A549 (cell line): Measurements from ENCODE around the gene SLFN13.

ENCODE experiments used
- CHD4 ChIP-seq: fragments of 200-600 bp; sonication (generic); IDR thresholded peaks from 2 replicates; pipeline ENCODE4 v1.6.1; 2016; ENCODE audit warnings: antibody characterized with exemption, mild to moderate bottlenecking, borderline replicate concordance
- CTCF ChIP-seq: fragments of >200 bp; sonication (Bioruptor Twin); formaldehyde crosslinking; IDR thresholded peaks from 3 replicates; pipeline ENCODE4 v1.5.1; 2016
- EHMT2 ChIP-seq: fragments of 200-600 bp; sonication (generic); IDR thresholded peaks from 2 replicates; pipeline ENCODE4 v1.6.1; 2016; ENCODE audit warnings: antibody characterized with exemption, low read depth, mild to moderate bottlenecking, moderate library complexity
- EP300 ChIP-seq, 2 experiments: fragments of >200 bp; sonication (Bioruptor Twin); formaldehyde crosslinking; IDR thresholded peaks; 2 replicates in 1 of 2; 3 replicates in 1 of 2; pipeline ENCODE4 v1.6.1; 2016 to 2017
- JUN ChIP-seq, 2 experiments: fragments of >200 bp; sonication (Bioruptor Twin); formaldehyde crosslinking; IDR thresholded peaks; 2 replicates in 1 of 2; 3 replicates in 1 of 2; pipeline ENCODE4 v1.6.1; 2016 to 2017
- MAZ ChIP-seq: fragments of 150-350 bp; IDR thresholded peaks from 2 replicates; pipeline ENCODE4 v1.6.1; 2014; ENCODE audit warnings: antibody characterized with exemption, low read depth, low read length, borderline replicate concordance
- NPAS2 ChIP-seq: fragments of 250-450 bp; sonication (Bioruptor Pico); IDR thresholded peaks from 2 replicates; pipeline ENCODE4 v1.8.0; 2022; ENCODE audit warnings: mild to moderate bottlenecking, moderate library complexity, borderline replicate concordance
- NR3C1 ChIP-seq: fragments of >200 bp; sonication (Bioruptor Twin); formaldehyde crosslinking; IDR thresholded peaks from 3 replicates; pipeline ENCODE4 v1.6.1; 2017
- POLR2A ChIP-seq: IDR thresholded peaks from 2 replicates; pipeline ENCODE4 v1.6.1; 2012; ENCODE audit warnings: mild to moderate bottlenecking, low read length
- SMC3 ChIP-seq: fragments of >200 bp; sonication (Bioruptor Twin); formaldehyde crosslinking; IDR thresholded peaks from 3 replicates; pipeline ENCODE4 v1.6.1; 2018; ENCODE audit warnings: inconsistent platforms

GRCh38 chr17:35406568-35406967, 42.0 kb downstream of the SLFN13 start:
- TF ChIP-seq MAZ (no peak), EHMT2 (no peak), CTCF (no peak), JUN (IDR thresholded peaks at IDR 0.05) (no peak), NR3C1 (no peak), SMC3 (no peak), EP300 (IDR thresholded peaks at IDR 0.05) (no peak), POLR2A (no peak), NPAS2 (CRISPR knock-in tag) (no peak), CHD4 (no peak)
